SK-N-SH (cell line): ENCODE measurements around the gene UBL7. TPM values are rescaled to one million over a fixed set of nuclear protein-coding genes. Genes with fewer than 3 reads are reported as not detected.

Experiments used
- CTCF ChIA-PET: fragments of 300-600, 350-600 bp; formaldehyde crosslinking; extraction: SDS; loops from one replicate; lab custom pipeline; 2021; lab: Yijun Ruan, JAX
- POLR2A ChIA-PET: fragments of 350-600 bp; sonication (Branson Sonifier 250); formaldehyde crosslinking; extraction: SDS; loops from one replicate; lab custom pipeline; 2020; ENCODE audit warnings: antibody characterized with exemption, inconsistent platforms; lab: Yijun Ruan, JAX
- DNase-seq: peaks from one replicate; pipeline ENCODE4 v3.0.0; 2012
- H2AFZ ChIP-seq: fragments of 200-600 bp; sonication (generic); 2 replicates; pipeline ENCODE4 v1.8.1; 2016; ENCODE audit warnings: antibody characterized with exemption, mild to moderate bottlenecking, low read depth
- H3F3A ChIP-seq: fragments of 200-600 bp; sonication (generic); replicated peaks from 2 replicates; pipeline ENCODE3; 2016; ENCODE audit warnings: antibody characterized with exemption, mild to moderate bottlenecking; ENCODE audit not compliant: insufficient read depth
- H3K27ac ChIP-seq, 2 experiments: fragments of 200-500 bp in 1 of 2; fragments of 200-600 bp in 1 of 2; sonication (Bioruptor generic) in 1 of 2; sonication (generic), shearing (Covaris generic) in 1 of 2; 2 replicates each; pipeline versions ENCODE4 v1.5.1 to v1.6.1; 2014 to 2016; ENCODE audit warnings: low read depth in 2 of 2, inconsistent platforms in 1 of 2, low read length in 1 of 2, mild to moderate bottlenecking in 1 of 2, mixed read lengths in 1 of 2
- H3K27me3 ChIP-seq: fragments of 200-600 bp; sonication (generic), shearing (Covaris generic); 2 replicates; pipeline ENCODE4 v1.6.1; 2016; ENCODE audit warnings: mixed run types; ENCODE audit not compliant: insufficient read depth
- H3K36me3 ChIP-seq, 2 experiments: fragments of 200-500 bp in 1 of 2; fragments of 200-600 bp in 1 of 2; sonication (Bioruptor generic) in 1 of 2; sonication (generic) in 1 of 2; replicated peaks in 1 of 2; 2 replicates each; pipeline versions ENCODE3 to v1.5.1; 2014 to 2016; ENCODE audit warnings: low read length in 1 of 2, mild to moderate bottlenecking in 1 of 2; ENCODE audit not compliant: insufficient read depth in 2 of 2, control insufficient read depth in 1 of 2
- H3K4me1 ChIP-seq, 2 experiments: fragments of 200-500 bp in 1 of 2; fragments of 200-600 bp in 1 of 2; sonication (Bioruptor generic) in 1 of 2; sonication (generic), shearing (Covaris generic) in 1 of 2; 2 replicates each; pipeline versions ENCODE4 v1.5.1 to v1.6.1; 2014 to 2016; ENCODE audit warnings: low read depth in 1 of 2, low read length in 1 of 2, mixed run types in 1 of 2; ENCODE audit not compliant: insufficient read depth in 2 of 2, control insufficient read depth in 1 of 2
- H3K4me2 ChIP-seq: fragments of 200-600 bp; sonication (generic), shearing (Covaris generic); 2 replicates; pipeline ENCODE4 v1.6.1; 2017; ENCODE audit warnings: mixed run types
- H3K4me3 ChIP-seq, 2 experiments: fragments of 200-500 bp in 1 of 2; fragments of 200-600 bp in 1 of 2; sonication (Bioruptor generic) in 1 of 2; sonication (generic), shearing (Covaris generic) in 1 of 2; 2 replicates each; pipeline versions ENCODE4 v1.5.1 to v1.8.1; 2014 to 2016; ENCODE audit warnings: low read depth in 2 of 2, inconsistent platforms in 1 of 2, low read length in 1 of 2, mild to moderate bottlenecking in 1 of 2, mixed read lengths in 1 of 2, moderate library complexity in 1 of 2
- H3K79me2 ChIP-seq: fragments of 200-600 bp; sonication (generic); 2 replicates; pipeline ENCODE4 v1.8.1; 2017; ENCODE audit warnings: mild to moderate bottlenecking; ENCODE audit not compliant: insufficient read depth
- H3K9ac ChIP-seq: fragments of 200-600 bp; sonication (generic); 2 replicates; pipeline ENCODE4 v1.6.1; 2017; ENCODE audit warnings: mixed run types
- H3K9me2 ChIP-seq: fragments of 200-600 bp; sonication (generic); 2 replicates; pipeline ENCODE4 v1.6.1; 2017; ENCODE audit warnings: mixed run types
- H3K9me3 ChIP-seq: fragments of 200-600 bp; sonication (generic); 2 replicates; pipeline ENCODE4 v1.6.1; 2017; ENCODE audit warnings: mixed run types, mild to moderate bottlenecking, moderate library complexity
- H4K20me1 ChIP-seq: fragments of 200-600 bp; sonication (generic); 2 replicates; pipeline ENCODE4 v1.6.1; 2017; ENCODE audit warnings: mild to moderate bottlenecking, mixed run types; ENCODE audit not compliant: insufficient read depth
- ELF1 ChIP-seq: IDR thresholded peaks from 2 replicates; pipeline ENCODE4 v1.4.0; 2012
- FOXJ3 ChIP-seq: sonication (generic); formaldehyde crosslinking; IDR thresholded peaks from 2 replicates; pipeline ENCODE4 v1.5.1; 2020; ENCODE audit warnings: mild to moderate bottlenecking, missing genetic modification reagents
- FOXM1 ChIP-seq: IDR thresholded peaks from 2 replicates; pipeline ENCODE4 v1.4.0; 2012; ENCODE audit warnings: low read depth, mild to moderate bottlenecking
- GATA2 ChIP-seq: sonication (generic); formaldehyde crosslinking; IDR thresholded peaks from 2 replicates; pipeline ENCODE4 v1.5.0; 2020; ENCODE audit warnings: mild to moderate bottlenecking, missing genetic modification reagents
- NFIC ChIP-seq: IDR thresholded peaks from 2 replicates; pipeline ENCODE4 v1.4.0; 2012; ENCODE audit warnings: borderline replicate concordance
- PBX3 ChIP-seq: IDR thresholded peaks from 2 replicates; pipeline ENCODE4; 2012
- RCOR1 ChIP-seq: fragments of 150-350 bp; IDR thresholded peaks from 2 replicates; pipeline ENCODE4 v1.6.1; 2017; ENCODE audit warnings: antibody characterized with exemption, low read length
- RXRA ChIP-seq: IDR thresholded peaks from 2 replicates; pipeline ENCODE4 v1.4.0; 2012; ENCODE audit warnings: low read depth, mild to moderate bottlenecking, borderline replicate concordance
- SMC3 ChIP-seq: IDR thresholded peaks from 2 replicates; pipeline ENCODE4 v1.6.1; 2012; ENCODE audit warnings: low read depth, low read length, improper control_type of control experiment
- TCF12 ChIP-seq: IDR thresholded peaks from 2 replicates; pipeline ENCODE4 v1.4.0; 2012
- TEAD4 ChIP-seq: IDR thresholded peaks from 2 replicates; pipeline ENCODE4 v1.4.0; 2012; ENCODE audit warnings: mild to moderate bottlenecking, borderline replicate concordance; ENCODE audit not compliant: insufficient read depth
- WGBS: methylation state at CpG from one replicate; pipeline ENCODE4 v1.1.6; 2017; ENCODE audit warnings: low lambda C conversion rate; 5-methylcytosine and 5-hydroxymethylcytosine counted together
- polyA plus RNA-seq, 3 experiments: library from polyadenylated mRNA; depleted of rRNA; stranded (reverse); fragments of >200 nt; gene quantifications; 2 replicates each; pipeline ENCODE4 v1.2.3, GENCODE V29; 2012
- TF ChIP-seq, protein P1 (sequence below): IDR thresholded peaks from 2 replicates; pipeline ENCODE4 v1.4.0; 2012; ENCODE audit warnings: low read depth, borderline replicate concordance
- TF ChIP-seq, protein P2 (sequence below): IDR thresholded peaks from 2 replicates; pipeline ENCODE4 v1.4.0; 2012; ENCODE audit warnings: low read depth, borderline replicate concordance
- TF ChIP-seq, protein P3 (sequence below): IDR thresholded peaks from 2 replicates; pipeline ENCODE4 v1.6.1; 2012; ENCODE audit warnings: mild to moderate bottlenecking, low read depth, low read length, moderate library complexity

The UBL7 gene
- polyA plus RNA-seq, 1 of the 3 experiments (the other 2 are of a cell fraction), result 81.1 TPM

- TF ChIP-seq SMC3 (no peak), FOXJ3 (CRISPR knock-in tag) (no peak), TCF12 (no peak), RXRA (no peak), ELF1 (no peak), RCOR1 (no peak), GATA2 (CRISPR knock-in tag) (no peak), PBX3 (no peak), TEAD4 (no peak), FOXM1 (no peak), NFIC (no peak)
- TF ChIP-seq, protein P1, sequence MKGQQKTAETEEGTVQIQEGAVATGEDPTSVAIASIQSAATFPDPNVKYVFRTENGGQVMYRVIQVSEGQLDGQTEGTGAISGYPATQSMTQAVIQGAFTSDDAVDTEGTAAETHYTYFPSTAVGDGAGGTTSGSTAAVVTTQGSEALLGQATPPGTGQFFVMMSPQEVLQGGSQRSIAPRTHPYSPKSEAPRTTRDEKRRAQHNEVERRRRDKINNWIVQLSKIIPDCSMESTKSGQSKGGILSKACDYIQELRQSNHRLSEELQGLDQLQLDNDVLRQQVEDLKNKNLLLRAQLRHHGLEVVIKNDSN, result no peak
- TF ChIP-seq, protein P2, sequence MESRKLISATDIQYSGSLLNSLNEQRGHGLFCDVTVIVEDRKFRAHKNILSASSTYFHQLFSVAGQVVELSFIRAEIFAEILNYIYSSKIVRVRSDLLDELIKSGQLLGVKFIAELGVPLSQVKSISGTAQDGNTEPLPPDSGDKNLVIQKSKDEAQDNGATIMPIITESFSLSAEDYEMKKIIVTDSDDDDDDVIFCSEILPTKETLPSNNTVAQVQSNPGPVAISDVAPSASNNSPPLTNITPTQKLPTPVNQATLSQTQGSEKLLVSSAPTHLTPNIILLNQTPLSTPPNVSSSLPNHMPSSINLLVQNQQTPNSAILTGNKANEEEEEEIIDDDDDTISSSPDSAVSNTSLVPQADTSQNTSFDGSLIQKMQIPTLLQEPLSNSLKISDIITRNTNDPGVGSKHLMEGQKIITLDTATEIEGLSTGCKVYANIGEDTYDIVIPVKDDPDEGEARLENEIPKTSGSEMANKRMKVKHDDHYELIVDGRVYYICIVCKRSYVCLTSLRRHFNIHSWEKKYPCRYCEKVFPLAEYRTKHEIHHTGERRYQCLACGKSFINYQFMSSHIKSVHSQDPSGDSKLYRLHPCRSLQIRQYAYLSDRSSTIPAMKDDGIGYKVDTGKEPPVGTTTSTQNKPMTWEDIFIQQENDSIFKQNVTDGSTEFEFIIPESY, result no peak
- TF ChIP-seq, protein P3, sequence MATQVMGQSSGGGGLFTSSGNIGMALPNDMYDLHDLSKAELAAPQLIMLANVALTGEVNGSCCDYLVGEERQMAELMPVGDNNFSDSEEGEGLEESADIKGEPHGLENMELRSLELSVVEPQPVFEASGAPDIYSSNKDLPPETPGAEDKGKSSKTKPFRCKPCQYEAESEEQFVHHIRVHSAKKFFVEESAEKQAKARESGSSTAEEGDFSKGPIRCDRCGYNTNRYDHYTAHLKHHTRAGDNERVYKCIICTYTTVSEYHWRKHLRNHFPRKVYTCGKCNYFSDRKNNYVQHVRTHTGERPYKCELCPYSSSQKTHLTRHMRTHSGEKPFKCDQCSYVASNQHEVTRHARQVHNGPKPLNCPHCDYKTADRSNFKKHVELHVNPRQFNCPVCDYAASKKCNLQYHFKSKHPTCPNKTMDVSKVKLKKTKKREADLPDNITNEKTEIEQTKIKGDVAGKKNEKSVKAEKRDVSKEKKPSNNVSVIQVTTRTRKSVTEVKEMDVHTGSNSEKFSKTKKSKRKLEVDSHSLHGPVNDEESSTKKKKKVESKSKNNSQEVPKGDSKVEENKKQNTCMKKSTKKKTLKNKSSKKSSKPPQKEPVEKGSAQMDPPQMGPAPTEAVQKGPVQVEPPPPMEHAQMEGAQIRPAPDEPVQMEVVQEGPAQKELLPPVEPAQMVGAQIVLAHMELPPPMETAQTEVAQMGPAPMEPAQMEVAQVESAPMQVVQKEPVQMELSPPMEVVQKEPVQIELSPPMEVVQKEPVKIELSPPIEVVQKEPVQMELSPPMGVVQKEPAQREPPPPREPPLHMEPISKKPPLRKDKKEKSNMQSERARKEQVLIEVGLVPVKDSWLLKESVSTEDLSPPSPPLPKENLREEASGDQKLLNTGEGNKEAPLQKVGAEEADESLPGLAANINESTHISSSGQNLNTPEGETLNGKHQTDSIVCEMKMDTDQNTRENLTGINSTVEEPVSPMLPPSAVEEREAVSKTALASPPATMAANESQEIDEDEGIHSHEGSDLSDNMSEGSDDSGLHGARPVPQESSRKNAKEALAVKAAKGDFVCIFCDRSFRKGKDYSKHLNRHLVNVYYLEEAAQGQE, result no peak
- TF ChIP-seq, all 33 proteins: peak for 0
- DNase-seq, result no peak
- no peak overlapping the region for H2AFZ ChIP-seq
- H3K9me3 ChIP-seq, result no peaks in the 10 kb centered on the region
- WGBS, result 96% methylated on average over 1 of the region's 1 CpG
- H3K9ac ChIP-seq, result no peak overlapping the region
- peaks cover 4% of the 10 kb centered on the region for H3F3A ChIP-seq
- CTCF ChIA-PET, result no interaction called here
- H3K4me3 ChIP-seq, result no peak overlapping the region
- no peaks in the 10 kb centered on the region for H4K20me1 ChIP-seq
- H3K79me2 ChIP-seq, result peaks cover 18% of the 10 kb centered on the region
- no peaks in the 10 kb centered on the region for H3K9me2 ChIP-seq
- POLR2A ChIA-PET, result no interaction called here
- H3K27ac ChIP-seq, result no peak overlapping the region
- no peaks in the 10 kb centered on the region for H3K27me3 ChIP-seq
- H3K36me3 ChIP-seq, result peaks cover 2 to 19% of the 10 kb centered on the region in 2 experiments
- no peak overlapping the region for H3K4me2 ChIP-seq
- peaks cover 0 to 6% of the 10 kb centered on the region in 2 experiments; a peak in 1 of 4 replicates for H3K4me1 ChIP-seq
Measured at GRCh38 chr15:74466570-74466969, 5.6 kb upstream of the UBL7 start.
